Mucosa of descending colon (tissue), 3 donors: Measurements from ENCODE around the gene DAPK1. TPM values are rescaled to one million over a fixed set of nuclear protein-coding genes. Genes with fewer than 3 reads are reported as not detected.

Experiments used
- ATAC-seq: fragments of 200-7000 bp; cut with Tn5 transposase; one replicate; pipeline ENCODE4 v1.9.1; 2020; ENCODE audit warnings: mild to moderate bottlenecking, moderate library complexity
- DNase-seq, 3 donors: peaks; one replicate each; pipeline ENCODE4 v3.0.0-alpha.2; 2020
- H3K36me3 ChIP-seq: fragments of 200-600 bp; one replicate; pipeline ENCODE4 v1.8.0; 2021; ENCODE audit warnings: low read depth, mild to moderate bottlenecking
- H3K4me1 ChIP-seq: fragments of 200-600 bp; one replicate; pipeline ENCODE4 v1.8.0; 2021; ENCODE audit warnings: low read depth, mild to moderate bottlenecking
- H3K4me3 ChIP-seq: fragments of 200-600 bp; one replicate; pipeline ENCODE4 v1.8.0; 2021; ENCODE audit warnings: mild to moderate bottlenecking
- H3K9me3 ChIP-seq: fragments of 200-600 bp; one replicate; pipeline ENCODE4 v1.8.0; 2021; ENCODE audit warnings: mild to moderate bottlenecking
- CTCF ChIP-seq: fragments of 200-600 bp; IDR thresholded peaks from one replicate; pipeline ENCODE4 v1.8.0; 2022; ENCODE audit warnings: antibody characterized with exemption, mild to moderate bottlenecking
- intact Hi-C, 2 donors: fragments of 100-400 bp; cut with DNase I in 1 of 2; cut with micrococcal nuclease in 1 of 2; formaldehyde crosslinking; loops; one replicate each; pipeline versions ENCODE4 v1.11.0 to v1.11.1; 2022; cut with DNase I, micrococcal nuclease
- total RNA-seq, 3 donors: library from RNA; stranded (reverse); fragmentation: NEBNext Ultra II Directional in 2 of 3; extraction: Animal tissue kit (Norgen Biotek cat#: 25700) in 2 of 3; gene quantifications; one replicate each; pipeline versions ENCODE4 v1.2.1 to v1.2.4, GENCODE V29; 2021 to 2023
- donor health status: DM: no; HTN: no; CAD: no; lungs with moderate emphysema.
- donor health status: DM: no; HTN: no; CAD: no.
- donor health status: DM: no; HTN: yes; CAD: no.

The DAPK1 gene
- total RNA-seq, 3 donors from 2014 or later = 22.2 to 98.7 (median 25.9) TPM

- no peak for TF ChIP-seq CTCF
- H3K36me3 ChIP-seq = no peaks in the 10 kb centered on the region
- no peaks in the 10 kb centered on the region for H3K9me3 ChIP-seq
- H3K4me3 ChIP-seq = no peak overlapping the region
- no peaks in the 10 kb centered on the region for H3K4me1 ChIP-seq
- DNase-seq (no peak), ATAC-seq (no peak)
- intact Hi-C loops = no loop called here
Measured at GRCh38 chr9:87558606-87559190, 61.0 kb downstream of the DAPK1 start.

- Histone ChIP-seq H3K4me1 (no peaks in the 10 kb centered on the region), H3K9me3 (no peaks in the 10 kb centered on the region), H3K36me3 (no peaks in the 10 kb centered on the region), H3K4me3 (no peak overlapping the region)
- no peak for TF ChIP-seq CTCF
- intact Hi-C loops = no loop called here
- no peak for DNase-seq
- no peak for ATAC-seq
Measured at GRCh38 chr9:87562062-87562461, 64.4 kb downstream of the DAPK1 start.

GRCh38 chr9:87562530-87563170 lies 65.0 kb downstream of the DAPK1 start:
- DNase-seq (no peak), ATAC-seq (no peak)
- TF ChIP-seq CTCF = no peak
- Histone ChIP-seq H3K36me3 (no peaks in the 10 kb centered on the region), H3K9me3 (no peaks in the 10 kb centered on the region), H3K4me1 (no peaks in the 10 kb centered on the region), H3K4me3 (no peak overlapping the region)
- intact Hi-C loops = no loop called here

GRCh38 chr9:87564111-87564510 lies 66.4 kb downstream of the DAPK1 start:
- H3K36me3 ChIP-seq = no peaks in the 10 kb centered on the region
- no peak for TF ChIP-seq CTCF

GRCh38 chr9:87564791-87565241 lies 67.1 kb downstream of the DAPK1 start:
- Histone ChIP-seq H3K9me3 (no peaks in the 10 kb centered on the region), H3K36me3 (no peaks in the 10 kb centered on the region), H3K4me3 (no peak overlapping the region), H3K4me1 (peaks cover 8% of the 10 kb centered on the region)
- intact Hi-C loops = no loop called here
- ATAC-seq = no peak
- TF ChIP-seq CTCF = no peak
- DNase-seq = no peak

More at GRCh38 chr9:87564111-87564510, 66.4 kb downstream of the DAPK1 start:
- no peak overlapping the region for H3K4me3 ChIP-seq
- H3K4me1 ChIP-seq = peaks cover 1% of the 10 kb centered on the region
- ATAC-seq = no peak
- no peaks in the 10 kb centered on the region for H3K9me3 ChIP-seq
- DNase-seq = no peak
- intact Hi-C loops = no loop called here
